IMR-90 (cell line): ENCODE measurements around the gene ZCWPW1.

Experiments
- BHLHE40 ChIP-seq: fragments of 150-350 bp; IDR thresholded peaks from 2 replicates; pipeline ENCODE4 v1.6.1; 2016; ENCODE audit warnings: mild to moderate bottlenecking, low read depth, low read length
- CEBPB ChIP-seq: IDR thresholded peaks from 2 replicates; pipeline ENCODE4 v1.6.1; 2012; ENCODE audit warnings: low read depth, low read length, improper control_type of control experiment
- CHD1 ChIP-seq: IDR thresholded peaks from 2 replicates; pipeline ENCODE4 v1.6.1; 2012; ENCODE audit warnings: low read depth, low read length, improper control_type of control experiment
- FOS ChIP-seq: fragments of 150-350 bp; IDR thresholded peaks from 2 replicates; pipeline ENCODE4 v1.6.1; 2016; ENCODE audit warnings: low read depth, low read length
- NFE2L2 ChIP-seq: fragments of 150-350 bp; IDR thresholded peaks from 2 replicates; pipeline ENCODE4 v1.6.1; 2016; ENCODE audit warnings: low read depth, mild to moderate bottlenecking, low read length
- POLR2A ChIP-seq: IDR thresholded peaks from 2 replicates; pipeline ENCODE4 v1.6.1; 2012; ENCODE audit warnings: mild to moderate bottlenecking, low read depth, low read length
- RFX5 ChIP-seq: IDR thresholded peaks from 2 replicates; pipeline ENCODE4 v1.8.0; 2012; ENCODE audit warnings: low read depth, mild to moderate bottlenecking, low read length, moderate library complexity
- SMC3 ChIP-seq: fragments of 150-350 bp; IDR thresholded peaks from 2 replicates; pipeline ENCODE4 v1.6.1; 2016; ENCODE audit warnings: low read depth, mild to moderate bottlenecking, antibody characterized with exemption, low read length, moderate library complexity
- TF ChIP-seq, protein P1 (sequence below): conservative IDR thresholded peaks from 2 replicates; pipeline ENCODE4 v1.5.1; 2012; ENCODE audit warnings: mild to moderate bottlenecking, low read depth, low read length, improper control_type of control experiment
- TF ChIP-seq, protein P2 (sequence below): fragments of 150-350 bp; IDR thresholded peaks from 2 replicates; pipeline ENCODE4 v1.6.1; 2017; ENCODE audit warnings: mild to moderate bottlenecking, antibody characterized with exemption, low read length, low read depth

DNA sequence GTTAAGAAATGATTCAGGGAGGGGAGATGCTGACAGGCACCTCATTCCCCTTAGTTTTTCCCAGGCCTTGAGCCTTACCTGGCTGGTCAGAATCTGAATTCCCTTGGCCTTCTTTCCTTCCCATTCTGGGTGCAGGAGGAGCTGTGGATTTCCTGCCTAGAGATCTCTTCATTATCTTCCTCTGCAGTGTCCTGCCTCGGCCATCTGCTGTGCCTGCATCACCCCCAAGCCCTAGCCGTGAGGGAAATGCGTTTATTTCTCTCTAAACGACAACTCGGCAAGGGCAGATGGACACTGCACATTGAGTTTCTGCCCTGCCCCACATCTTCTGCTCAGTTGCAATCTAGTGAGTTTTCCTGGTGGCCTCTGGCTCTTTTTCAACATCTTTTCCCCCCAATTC lies 26.7 kb downstream of the ZCWPW1 start:
- TF ChIP-seq, protein P1, sequence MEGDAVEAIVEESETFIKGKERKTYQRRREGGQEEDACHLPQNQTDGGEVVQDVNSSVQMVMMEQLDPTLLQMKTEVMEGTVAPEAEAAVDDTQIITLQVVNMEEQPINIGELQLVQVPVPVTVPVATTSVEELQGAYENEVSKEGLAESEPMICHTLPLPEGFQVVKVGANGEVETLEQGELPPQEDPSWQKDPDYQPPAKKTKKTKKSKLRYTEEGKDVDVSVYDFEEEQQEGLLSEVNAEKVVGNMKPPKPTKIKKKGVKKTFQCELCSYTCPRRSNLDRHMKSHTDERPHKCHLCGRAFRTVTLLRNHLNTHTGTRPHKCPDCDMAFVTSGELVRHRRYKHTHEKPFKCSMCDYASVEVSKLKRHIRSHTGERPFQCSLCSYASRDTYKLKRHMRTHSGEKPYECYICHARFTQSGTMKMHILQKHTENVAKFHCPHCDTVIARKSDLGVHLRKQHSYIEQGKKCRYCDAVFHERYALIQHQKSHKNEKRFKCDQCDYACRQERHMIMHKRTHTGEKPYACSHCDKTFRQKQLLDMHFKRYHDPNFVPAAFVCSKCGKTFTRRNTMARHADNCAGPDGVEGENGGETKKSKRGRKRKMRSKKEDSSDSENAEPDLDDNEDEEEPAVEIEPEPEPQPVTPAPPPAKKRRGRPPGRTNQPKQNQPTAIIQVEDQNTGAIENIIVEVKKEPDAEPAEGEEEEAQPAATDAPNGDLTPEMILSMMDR, result no peak
- TF ChIP-seq POLR2A, result no peak
- TF ChIP-seq, protein P2, sequence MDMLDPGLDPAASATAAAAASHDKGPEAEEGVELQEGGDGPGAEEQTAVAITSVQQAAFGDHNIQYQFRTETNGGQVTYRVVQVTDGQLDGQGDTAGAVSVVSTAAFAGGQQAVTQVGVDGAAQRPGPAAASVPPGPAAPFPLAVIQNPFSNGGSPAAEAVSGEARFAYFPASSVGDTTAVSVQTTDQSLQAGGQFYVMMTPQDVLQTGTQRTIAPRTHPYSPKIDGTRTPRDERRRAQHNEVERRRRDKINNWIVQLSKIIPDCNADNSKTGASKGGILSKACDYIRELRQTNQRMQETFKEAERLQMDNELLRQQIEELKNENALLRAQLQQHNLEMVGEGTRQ, result no peak
- no peak for TF ChIP-seq CEBPB
- no peak for TF ChIP-seq NFE2L2
- TF ChIP-seq RFX5, result no peak
- no peak for TF ChIP-seq FOS
- no peak for TF ChIP-seq SMC3
- no peak for TF ChIP-seq CHD1
- no peak for TF ChIP-seq BHLHE40
